ENCODE measurements around the gene CCDC70. TPM values are rescaled to one million over a fixed set of nuclear protein-coding genes. Genes with fewer than 3 reads are reported as not detected.

The CCDC70 gene
- polyA plus RNA-seq, 4 donors = 0.07 TPM; not detected in 3

GRCh38 chr13:51858433-51859247 lies 3.1 kb upstream of the CCDC70 start:
- DNase-seq (no peak), FAIRE-seq (no peak)
- 57 to 79% (median 75%) methylated on average over 11 of the region's 11 CpGs for WGBS, 3 donors
- no peak overlapping the region for H3K4me3 ChIP-seq (ENCODE audit: low read depth in 1 of 3, low read length in 3 of 3)
- peaks cover 0 to 6% of the 10 kb centered on the region in 2 donors for H3K9me3 ChIP-seq (ENCODE audit: control insufficient read depth in 2 of 2, insufficient read depth in 1 of 2, low read depth in 1 of 2, low read length in 1 of 2)
- H3K4me1 ChIP-seq (ENCODE audit: control insufficient read depth in 3 of 3, insufficient read depth in 2 of 3, low read depth in 1 of 3, low read length in 2 of 3) = peaks cover 0 to 1% (median 0%) of the 10 kb centered on the region in 3 donors
- H3K27ac ChIP-seq (ENCODE audit: low read depth in 1 of 3, low read length in 2 of 3) = no peak overlapping the region
- no peaks in the 10 kb centered on the region for H3K27me3 ChIP-seq (ENCODE audit: control insufficient read depth in 3 of 3, insufficient read depth in 3 of 3, low read length in 3 of 3)
- no peaks in the 10 kb centered on the region for H3K36me3 ChIP-seq (ENCODE audit: control insufficient read depth in 3 of 3, insufficient read depth in 2 of 3, low read depth in 1 of 3, low read length in 3 of 3)

DNA sequence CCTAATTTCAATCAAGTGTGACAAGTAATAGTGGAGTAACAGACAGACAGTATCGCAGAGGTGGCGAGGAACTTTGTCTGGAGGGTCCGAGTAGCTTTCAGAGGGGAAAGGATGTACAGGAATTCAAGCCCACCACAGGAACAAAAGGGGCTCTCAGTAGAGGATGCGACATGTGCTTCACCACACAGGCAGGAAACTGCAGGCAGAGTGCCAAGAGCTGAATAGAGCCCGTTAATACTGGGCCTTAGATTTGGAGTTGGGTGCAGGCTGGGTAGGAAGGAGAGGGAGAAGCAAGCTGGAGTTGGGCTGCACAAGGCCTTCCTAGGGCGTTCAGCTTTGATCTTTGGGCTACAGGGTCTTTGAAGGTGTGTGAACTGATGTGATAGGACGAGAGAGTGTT lies 1.2 kb downstream of the CCDC70 start:
- no peak overlapping the region for H3K27ac ChIP-seq (ENCODE audit: low read depth in 1 of 3, low read length in 2 of 3)
- H3K4me1 ChIP-seq (ENCODE audit: control insufficient read depth in 3 of 3, insufficient read depth in 2 of 3, low read depth in 1 of 3, low read length in 2 of 3) = no peaks in the 10 kb centered on the region
- H3K9me3 ChIP-seq (ENCODE audit: control insufficient read depth in 2 of 2, insufficient read depth in 1 of 2, low read depth in 1 of 2, low read length in 1 of 2) = no peaks in the 10 kb centered on the region
- no peak overlapping the region for H3K4me3 ChIP-seq (ENCODE audit: low read depth in 1 of 3, low read length in 3 of 3)
- DNase-seq (no peak), FAIRE-seq (no peak)
- WGBS, 3 donors = 52 to 64% (median 63%) methylated on average over 7 of the region's 7 CpGs
- no peaks in the 10 kb centered on the region for H3K36me3 ChIP-seq (ENCODE audit: control insufficient read depth in 3 of 3, insufficient read depth in 2 of 3, low read depth in 1 of 3, low read length in 3 of 3)
- H3K27me3 ChIP-seq (ENCODE audit: control insufficient read depth in 3 of 3, insufficient read depth in 3 of 3, low read length in 3 of 3) = no peaks in the 10 kb centered on the region

DNA sequence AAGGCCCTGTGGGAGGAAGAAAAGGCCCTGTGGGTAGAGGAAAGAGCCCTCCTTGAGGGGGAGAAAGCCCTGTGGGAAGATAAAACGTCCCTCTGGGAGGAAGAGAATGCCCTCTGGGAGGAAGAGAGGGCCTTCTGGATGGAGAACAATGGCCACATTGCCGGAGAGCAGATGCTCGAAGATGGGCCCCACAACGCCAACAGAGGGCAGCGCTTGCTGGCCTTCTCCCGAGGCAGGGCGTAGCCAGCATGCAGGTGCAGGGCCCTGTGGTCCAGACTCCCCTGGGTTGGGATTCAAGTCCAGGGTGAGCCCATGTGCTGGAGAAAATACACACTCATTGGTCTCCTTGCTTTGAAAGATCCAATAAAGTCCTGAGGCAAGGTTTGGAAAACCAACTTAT lies 4.1 kb downstream of the CCDC70 start:
- FAIRE-seq = no peak
- Histone ChIP-seq H3K27ac (ENCODE audit: low read depth in 1 of 3, low read length in 2 of 3) (no peak overlapping the region), H3K36me3 (ENCODE audit: control insufficient read depth in 3 of 3, insufficient read depth in 2 of 3, low read depth in 1 of 3, low read length in 3 of 3) (no peaks in the 10 kb centered on the region), H3K4me1 (ENCODE audit: control insufficient read depth in 3 of 3, insufficient read depth in 2 of 3, low read depth in 1 of 3, low read length in 2 of 3) (no peaks in the 10 kb centered on the region), H3K9me3 (ENCODE audit: control insufficient read depth in 2 of 2, insufficient read depth in 1 of 2, low read depth in 1 of 2, low read length in 1 of 2) (no peaks in the 10 kb centered on the region), H3K4me3 (ENCODE audit: low read depth in 1 of 3, low read length in 3 of 3) (no peak overlapping the region), H3K27me3 (ENCODE audit: control insufficient read depth in 3 of 3, insufficient read depth in 3 of 3, low read length in 3 of 3) (no peaks in the 10 kb centered on the region)
- no peak for DNase-seq
- 72 to 77% (median 74%) methylated on average over 7 of the region's 7 CpGs for WGBS, 3 donors

- DNase-seq = no peak
- Histone ChIP-seq H3K9me3 (ENCODE audit: control insufficient read depth in 2 of 2, insufficient read depth in 1 of 2, low read depth in 1 of 2, low read length in 1 of 2) (no peaks in the 10 kb centered on the region), H3K4me3 (ENCODE audit: low read depth in 1 of 3, low read length in 3 of 3) (no peak overlapping the region), H3K4me1 (ENCODE audit: control insufficient read depth in 3 of 3, insufficient read depth in 2 of 3, low read depth in 1 of 3, low read length in 2 of 3) (no peaks in the 10 kb centered on the region), H3K27ac (ENCODE audit: low read depth in 1 of 3, low read length in 2 of 3) (no peak overlapping the region), H3K36me3 (ENCODE audit: control insufficient read depth in 3 of 3, insufficient read depth in 2 of 3, low read depth in 1 of 3, low read length in 3 of 3) (no peaks in the 10 kb centered on the region), H3K27me3 (ENCODE audit: control insufficient read depth in 3 of 3, insufficient read depth in 3 of 3, low read length in 3 of 3) (no peaks in the 10 kb centered on the region)
- FAIRE-seq = no peak
- 80 to 91% (median 89%) methylated on average over 4 of the region's 4 CpGs for WGBS, 3 donors
These were observed 5.3 kb downstream of the CCDC70 start for GRCh38 chr13:51867062-51867461.

GRCh38 chr13:51869916-51870315 lies 8.1 kb downstream of the CCDC70 start:
- no peak for FAIRE-seq

DNA sequence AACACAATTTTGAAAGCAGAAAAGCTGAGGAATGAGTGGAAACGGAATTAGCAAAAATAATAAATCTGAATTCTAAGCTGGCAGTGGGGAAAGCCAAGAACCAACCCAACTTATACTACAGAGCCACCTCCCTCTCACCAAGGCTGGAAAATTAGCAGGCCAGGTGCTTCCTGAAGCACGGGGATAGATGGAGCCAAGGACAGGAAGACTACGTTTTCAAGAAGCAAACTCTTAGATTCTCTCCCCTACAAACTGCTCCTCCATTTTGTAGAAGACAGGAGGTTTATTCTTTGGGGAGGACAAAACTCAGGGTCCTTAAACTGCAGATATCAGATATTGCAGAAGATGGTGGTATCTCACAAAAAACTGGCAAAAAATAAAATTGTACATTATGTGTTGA lies 8.8 kb downstream of the CCDC70 start:
- WGBS, 3 donors = 59 to 83% (median 81%) methylated on average over 3 of the region's 3 CpGs
- FAIRE-seq = no peak

More at GRCh38 chr13:51869916-51870315, 8.1 kb downstream of the CCDC70 start:
- 79 to 85% (median 82%) methylated on average over 6 of the region's 6 CpGs for WGBS, 3 donors
- H3K27me3 ChIP-seq (ENCODE audit: control insufficient read depth in 3 of 3, insufficient read depth in 3 of 3, low read length in 3 of 3) = no peaks in the 10 kb centered on the region
- no peak overlapping the region for H3K4me3 ChIP-seq (ENCODE audit: low read depth in 1 of 3, low read length in 3 of 3)
- H3K4me1 ChIP-seq (ENCODE audit: control insufficient read depth in 3 of 3, insufficient read depth in 2 of 3, low read depth in 1 of 3, low read length in 2 of 3) = no peaks in the 10 kb centered on the region
- no peak for DNase-seq
- no peaks in the 10 kb centered on the region for H3K9me3 ChIP-seq (ENCODE audit: control insufficient read depth in 2 of 2, insufficient read depth in 1 of 2, low read depth in 1 of 2, low read length in 1 of 2)
- no peak overlapping the region for H3K27ac ChIP-seq (ENCODE audit: low read depth in 1 of 3, low read length in 2 of 3)
- H3K36me3 ChIP-seq (ENCODE audit: control insufficient read depth in 3 of 3, insufficient read depth in 2 of 3, low read depth in 1 of 3, low read length in 3 of 3) = no peaks in the 10 kb centered on the region

DNA sequence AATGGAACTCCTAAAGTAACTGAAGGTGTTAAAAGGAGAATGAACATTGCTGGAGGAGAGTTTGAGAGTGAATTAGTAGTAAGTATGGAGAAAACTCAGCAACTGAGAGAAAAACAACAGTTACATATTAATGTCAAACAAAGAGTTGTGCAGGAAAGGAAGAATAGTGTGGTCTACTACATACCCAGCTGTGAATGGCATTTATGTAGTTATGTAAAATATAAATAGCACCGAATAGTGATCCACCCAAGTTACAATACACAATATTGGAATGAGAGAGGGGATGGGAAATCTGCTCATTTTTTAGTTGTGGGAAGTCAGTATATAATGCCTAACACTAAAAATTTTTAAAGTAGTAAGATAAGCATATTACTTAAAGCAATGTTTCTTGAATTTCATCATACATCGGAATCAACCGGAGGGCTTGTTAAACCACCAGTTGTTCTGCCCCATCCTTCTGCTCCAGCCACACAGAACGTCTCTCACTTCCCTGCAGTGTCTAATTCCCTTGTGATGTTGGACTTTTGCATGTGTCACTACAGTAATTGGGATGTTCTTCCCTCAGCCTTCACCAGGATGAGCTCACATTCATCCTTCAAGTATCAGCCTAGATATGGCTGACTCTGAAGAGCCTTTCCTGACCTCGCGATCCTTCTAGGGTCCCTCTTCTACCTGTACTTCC lies 11.5 kb downstream of the CCDC70 start:
- 89 to 93% (median 93%) methylated on average over 6 of the region's 6 CpGs for WGBS, 3 donors
- Histone ChIP-seq H3K4me3 (ENCODE audit: low read depth in 1 of 3, low read length in 3 of 3) (no peak overlapping the region), H3K4me1 (ENCODE audit: control insufficient read depth in 3 of 3, insufficient read depth in 2 of 3, low read depth in 1 of 3, low read length in 2 of 3) (no peaks in the 10 kb centered on the region), H3K9me3 (ENCODE audit: control insufficient read depth in 2 of 2, insufficient read depth in 1 of 2, low read depth in 1 of 2, low read length in 1 of 2) (no peaks in the 10 kb centered on the region), H3K27ac (ENCODE audit: low read depth in 1 of 3, low read length in 2 of 3) (no peak overlapping the region), H3K27me3 (ENCODE audit: control insufficient read depth in 3 of 3, insufficient read depth in 3 of 3, low read length in 3 of 3) (no peaks in the 10 kb centered on the region), H3K36me3 (ENCODE audit: control insufficient read depth in 3 of 3, insufficient read depth in 2 of 3, low read depth in 1 of 3, low read length in 3 of 3) (no peaks in the 10 kb centered on the region)
- no peak for DNase-seq
- no peak for FAIRE-seq

More for the DNA sequence above, 8.8 kb downstream of the CCDC70 start:
- Histone ChIP-seq H3K9me3 (ENCODE audit: control insufficient read depth in 2 of 2, insufficient read depth in 1 of 2, low read depth in 1 of 2, low read length in 1 of 2) (no peaks in the 10 kb centered on the region), H3K27ac (ENCODE audit: low read depth in 1 of 3, low read length in 2 of 3) (no peak overlapping the region), H3K36me3 (ENCODE audit: control insufficient read depth in 3 of 3, insufficient read depth in 2 of 3, low read depth in 1 of 3, low read length in 3 of 3) (no peaks in the 10 kb centered on the region), H3K4me3 (ENCODE audit: low read depth in 1 of 3, low read length in 3 of 3) (no peak overlapping the region), H3K27me3 (ENCODE audit: control insufficient read depth in 3 of 3, insufficient read depth in 3 of 3, low read length in 3 of 3) (no peaks in the 10 kb centered on the region), H3K4me1 (ENCODE audit: control insufficient read depth in 3 of 3, insufficient read depth in 2 of 3, low read depth in 1 of 3, low read length in 2 of 3) (no peaks in the 10 kb centered on the region)
- no peak for DNase-seq

GRCh38 chr13:51873837-51874236 lies 12.1 kb downstream of the CCDC70 start:
- no peaks in the 10 kb centered on the region for H3K36me3 ChIP-seq (ENCODE audit: control insufficient read depth in 3 of 3, insufficient read depth in 2 of 3, low read depth in 1 of 3, low read length in 3 of 3)
- no peak for DNase-seq
- H3K4me3 ChIP-seq (ENCODE audit: low read depth in 1 of 3, low read length in 3 of 3) = no peak overlapping the region
- no peaks in the 10 kb centered on the region for H3K9me3 ChIP-seq (ENCODE audit: control insufficient read depth in 2 of 2, insufficient read depth in 1 of 2, low read depth in 1 of 2, low read length in 1 of 2)
- no peak overlapping the region for H3K27ac ChIP-seq (ENCODE audit: low read depth in 1 of 3, low read length in 2 of 3)
- no peak for FAIRE-seq
- no peaks in the 10 kb centered on the region for H3K27me3 ChIP-seq (ENCODE audit: control insufficient read depth in 3 of 3, insufficient read depth in 3 of 3, low read length in 3 of 3)
- no peaks in the 10 kb centered on the region for H3K4me1 ChIP-seq (ENCODE audit: control insufficient read depth in 3 of 3, insufficient read depth in 2 of 3, low read depth in 1 of 3, low read length in 2 of 3)
- 88 to 93% (median 89%) methylated on average over 1 of the region's 1 CpG for WGBS, 3 donors
